HG02610 (cell line): ENCODE data around the gene SART1.
"Not testable (repeated sequence)": the region's sequence is repeated elsewhere in the genome, so short reads cannot be mapped to it uniquely, and the experiment has no call there.

Source experiments
- ATAC-seq: cut with Tn5 transposase; IDR thresholded peaks from one replicate; pipeline ENCODE4 v1.9.1; 2021; ENCODE audit warnings: mild to moderate bottlenecking, moderate library complexity; ENCODE audit not compliant: unreplicated experiment

SART1 gene

DNA sequence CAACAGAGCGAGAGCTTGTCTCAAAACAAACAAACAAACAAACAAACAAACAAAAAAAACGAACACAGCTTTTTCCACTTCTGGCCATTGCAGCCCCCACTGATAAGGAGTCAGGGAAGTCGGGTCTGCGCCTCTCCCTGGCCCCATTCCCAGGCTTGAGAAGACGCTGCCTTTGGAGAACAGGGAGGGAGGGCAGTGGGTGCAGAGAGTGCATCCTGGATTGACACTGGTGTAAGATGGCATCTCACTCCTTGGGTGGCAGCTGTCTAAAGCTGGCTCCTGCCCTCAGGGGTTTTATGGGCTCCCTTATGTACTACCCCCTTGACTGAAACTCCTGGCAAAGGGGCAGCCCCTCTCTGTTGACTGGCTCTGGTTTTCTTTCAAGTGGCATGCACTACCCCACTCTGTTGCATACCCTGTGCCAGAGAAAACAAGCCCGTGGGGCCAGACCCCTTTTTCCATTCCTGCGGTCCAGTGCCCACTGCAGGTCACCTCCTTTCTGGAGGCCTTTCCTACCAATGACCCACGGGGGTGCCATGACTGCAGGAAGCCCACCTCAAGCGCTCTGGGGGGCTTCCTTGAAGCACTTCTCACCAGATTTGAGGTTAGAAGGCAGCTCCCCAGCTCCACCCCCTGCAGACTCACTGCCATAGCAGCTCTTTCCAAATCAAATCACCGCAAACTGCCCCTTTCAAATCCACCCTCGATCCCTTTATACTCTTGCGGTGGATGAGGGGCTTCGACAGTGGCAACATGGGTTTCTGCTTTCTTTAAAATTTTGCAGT, 29.6 kb upstream of the SART1 start:
- ATAC-seq, result no peak

DNA sequence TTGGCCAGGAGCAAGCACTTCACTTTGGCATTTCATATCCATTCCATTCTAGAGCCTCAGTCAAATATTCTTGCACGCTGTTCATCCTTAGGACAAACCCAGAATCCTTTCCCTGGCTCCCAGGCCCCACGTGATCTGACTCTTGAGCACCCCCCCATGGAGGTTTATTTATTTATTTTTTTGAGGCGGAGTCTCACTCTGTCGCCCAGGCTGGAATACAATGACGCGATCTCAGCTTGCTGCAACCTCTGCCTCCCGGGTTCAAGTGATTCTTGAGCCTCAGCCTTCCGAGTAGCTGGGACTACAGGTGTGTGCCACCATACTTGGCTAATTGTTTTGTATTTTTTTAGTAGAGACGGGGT, 29.0 kb upstream of the SART1 start:
- no peak for ATAC-seq

- ATAC-seq, result no peak
These were observed 27.5 kb upstream of the SART1 start for GRCh38 chr11:65934014-65934413.

- no peak for ATAC-seq
These were observed 23.8 kb upstream of the SART1 start for GRCh38 chr11:65937766-65938165.

DNA sequence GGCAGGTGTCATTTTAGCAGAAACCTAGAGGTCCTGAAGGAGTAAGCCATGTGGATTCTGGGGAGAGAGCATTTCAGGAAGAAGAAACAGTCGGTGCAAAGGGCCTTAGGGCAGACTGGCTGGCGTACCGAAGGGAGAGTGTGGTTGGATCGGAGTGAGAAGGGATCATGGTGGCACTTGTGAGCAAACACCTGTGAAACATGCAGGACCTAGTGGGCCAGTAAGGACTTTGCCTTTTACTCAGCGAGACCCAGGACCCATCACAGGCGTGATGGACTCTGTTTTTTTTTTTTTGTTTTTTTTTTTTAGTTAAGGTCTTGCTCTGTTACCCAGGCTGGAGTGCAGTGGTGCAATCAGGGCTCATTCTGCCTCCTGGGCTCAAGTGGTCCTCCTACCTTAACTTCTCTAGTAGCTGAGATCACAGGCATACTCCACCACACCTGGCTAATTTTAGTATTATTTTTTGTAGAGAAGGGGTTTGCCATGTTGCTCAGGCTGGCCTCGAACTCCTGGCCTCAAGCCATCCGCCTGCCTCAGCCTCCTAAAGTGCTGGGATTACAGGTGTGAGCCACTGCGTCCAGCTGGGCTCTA, 19.7 kb upstream of the SART1 start:
- ATAC-seq, result no peak

GRCh38 chr11:65942531-65942930, 19.0 kb upstream of the SART1 start:
- no peak for ATAC-seq

DNA sequence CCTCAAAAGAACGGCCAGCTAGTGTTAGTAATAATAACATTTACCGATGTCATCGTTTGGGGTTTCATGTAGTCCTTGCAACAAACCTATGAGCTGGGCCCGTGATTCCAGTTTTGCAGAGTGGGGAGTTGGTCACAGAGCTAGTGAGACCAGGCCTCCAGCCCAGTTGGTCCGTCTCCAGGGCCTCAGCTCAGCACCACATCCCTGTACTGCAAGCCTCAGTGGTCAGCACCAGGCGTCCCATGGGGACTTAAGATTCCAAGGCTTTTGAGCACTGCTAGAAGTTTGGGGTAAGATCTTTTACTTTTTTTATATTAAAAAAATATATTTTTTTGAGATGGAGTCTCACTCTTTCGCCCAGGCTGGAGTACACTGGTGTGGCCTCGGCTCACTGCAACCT, 17.3 kb upstream of the SART1 start:
- no peak for ATAC-seq

DNA sequence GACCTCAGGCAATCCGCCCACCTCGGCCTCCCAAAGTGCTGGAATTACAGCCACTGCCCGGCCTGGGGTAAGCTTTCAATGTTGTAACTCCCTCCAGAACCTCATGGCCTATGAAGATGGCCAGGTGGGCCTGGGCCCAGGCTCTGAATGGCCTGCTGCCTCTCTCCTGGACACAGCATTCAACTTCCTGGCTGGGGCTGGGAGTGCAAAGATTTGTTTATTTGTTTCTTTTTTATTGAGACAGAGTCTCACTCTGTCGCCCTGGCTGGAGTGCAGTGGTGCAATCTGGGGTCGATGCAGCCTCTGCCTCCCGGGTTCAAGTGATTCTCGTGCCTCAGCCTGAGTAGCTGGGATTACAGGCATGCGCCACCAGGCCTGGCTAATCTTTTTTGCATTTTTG, 16.8 kb upstream of the SART1 start:
- ATAC-seq, result no peak

- ATAC-seq, result no peak
These were observed 16.1 kb upstream of the SART1 start, which contains the start of gene TSGA10IP for GRCh38 chr11:65945430-65945911. Gene TSGA10IP, plus strand, starts transcription at chr11:65945480. Its CDS starts 196 bp downstream, at chr11:65945676.

GRCh38 chr11:65945941-65946558, 15.5 kb upstream of the SART1 start:
- no peak for ATAC-seq

DNA sequence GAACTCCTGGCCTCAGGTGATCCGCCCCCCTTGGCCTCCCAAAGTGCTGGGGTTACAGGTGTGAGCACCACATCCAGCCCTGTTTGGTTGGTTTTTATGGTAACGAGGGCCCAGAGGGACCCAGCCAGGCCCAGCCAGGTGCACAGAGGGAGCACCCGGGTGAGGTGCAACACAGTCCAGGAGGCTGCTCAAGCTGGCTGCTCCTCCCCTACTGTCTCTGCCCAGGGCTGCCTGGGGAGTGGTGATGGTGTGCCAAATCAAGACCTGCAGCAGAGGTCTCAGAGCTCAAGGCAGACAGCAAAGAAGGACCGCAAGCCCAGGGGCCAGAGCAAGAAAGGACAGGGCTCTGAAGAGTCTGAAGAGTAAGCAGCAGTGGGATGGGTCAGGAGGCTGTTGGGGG, 14.9 kb upstream of the SART1 start:
- ATAC-seq, result no peak

- ATAC-seq, result no peak
These were observed 14.4 kb upstream of the SART1 start for GRCh38 chr11:65947133-65947532.

- no peak for ATAC-seq
These were observed 13.9 kb upstream of the SART1 start for GRCh38 chr11:65947603-65948125.

DNA sequence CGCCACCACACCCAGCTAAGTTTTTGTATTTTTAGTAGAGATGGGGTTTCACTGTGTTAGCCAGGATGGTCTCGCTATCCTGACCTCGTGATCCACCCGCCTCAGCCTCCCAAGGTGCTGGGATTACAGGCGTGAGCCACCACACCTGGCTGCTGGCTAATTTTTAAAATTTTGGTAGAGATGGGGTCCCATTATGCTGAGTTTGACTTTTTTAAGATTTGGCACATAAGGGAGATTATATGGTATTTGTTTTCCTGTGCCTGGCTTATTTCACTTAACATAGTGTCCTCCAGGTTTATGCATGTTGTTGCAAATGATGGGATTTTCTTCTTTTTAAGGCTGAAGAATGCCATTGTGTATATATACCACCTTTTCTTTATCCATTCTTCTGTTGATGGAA, 10.8 kb upstream of the SART1 start:
- not testable (repeated sequence) for ATAC-seq

- ATAC-seq, result not testable (repeated sequence)
These were observed 9.9 kb upstream of the SART1 start for GRCh38 chr11:65951641-65952040.

DNA sequence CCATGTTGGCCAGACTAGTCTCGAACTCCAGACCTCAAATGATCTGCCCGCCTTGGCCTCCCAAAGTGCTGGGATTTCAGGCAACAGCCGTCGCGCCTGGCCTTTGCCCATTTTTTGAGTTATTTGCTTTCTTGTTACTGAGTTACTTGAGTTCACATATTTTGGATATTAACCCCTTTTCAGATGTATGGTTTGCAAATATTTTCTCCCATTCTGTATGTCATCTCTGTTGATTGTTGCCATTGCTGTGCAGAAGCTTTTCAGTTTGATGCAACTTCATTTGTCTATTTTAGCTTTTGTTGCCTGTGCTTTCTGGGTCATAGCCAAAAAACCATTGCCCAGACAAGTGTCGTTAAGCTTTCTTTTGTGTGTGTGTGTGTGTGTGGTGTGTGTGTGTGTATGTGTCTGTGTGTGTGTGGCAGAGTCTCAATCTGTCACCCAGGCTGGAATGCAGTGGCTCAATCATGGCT, 9.4 kb upstream of the SART1 start:
- ATAC-seq, result no peak

- ATAC-seq, result no peak
These were observed 8.1 kb upstream of the SART1 start for GRCh38 chr11:65953471-65953870.

- ATAC-seq, result no peak
These were observed 6.8 kb upstream of the SART1 start for GRCh38 chr11:65954771-65955170.

GRCh38 chr11:65958291-65958690, 3.2 kb upstream of the SART1 start:
- no peak for ATAC-seq

GRCh38 chr11:65958774-65959420, 2.6 kb upstream of the SART1 start:
- no peak for ATAC-seq

DNA sequence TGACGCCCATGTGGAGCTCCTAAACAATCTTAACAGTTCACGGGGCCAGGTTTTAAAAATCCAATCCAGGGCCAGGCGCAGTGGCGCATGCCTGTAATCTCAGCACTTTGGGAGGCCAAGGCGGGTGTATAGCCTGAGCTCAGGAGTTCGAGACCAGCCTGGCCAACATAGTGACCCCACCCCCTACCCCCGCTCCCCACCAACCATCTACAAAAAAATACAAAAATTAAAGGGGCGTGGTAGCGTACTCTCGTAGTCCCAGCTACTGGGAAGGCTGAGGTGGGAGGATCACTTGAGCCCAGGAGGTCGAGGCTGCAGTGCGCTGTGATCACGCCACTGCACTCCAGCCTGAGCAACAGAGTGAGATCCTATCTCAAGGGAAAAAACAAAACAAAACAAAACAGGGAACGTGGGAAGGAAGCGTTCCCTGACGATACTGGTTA, 689 bp upstream of the SART1 start:
- no peak for ATAC-seq
